SH-SY5Y (cell line): Measurements from ENCODE around the gene VAV2.

Experiments
- GATA2 ChIP-seq: IDR thresholded peaks from 2 replicates; pipeline ENCODE4 v1.6.1; 2011; ENCODE audit warnings: mild to moderate bottlenecking, low read depth, low read length
- GATA3 ChIP-seq: IDR thresholded peaks from 2 replicates; pipeline ENCODE4 v1.6.1; 2011; ENCODE audit warnings: low read depth, mild to moderate bottlenecking, low read length, moderate library complexity

DNA sequence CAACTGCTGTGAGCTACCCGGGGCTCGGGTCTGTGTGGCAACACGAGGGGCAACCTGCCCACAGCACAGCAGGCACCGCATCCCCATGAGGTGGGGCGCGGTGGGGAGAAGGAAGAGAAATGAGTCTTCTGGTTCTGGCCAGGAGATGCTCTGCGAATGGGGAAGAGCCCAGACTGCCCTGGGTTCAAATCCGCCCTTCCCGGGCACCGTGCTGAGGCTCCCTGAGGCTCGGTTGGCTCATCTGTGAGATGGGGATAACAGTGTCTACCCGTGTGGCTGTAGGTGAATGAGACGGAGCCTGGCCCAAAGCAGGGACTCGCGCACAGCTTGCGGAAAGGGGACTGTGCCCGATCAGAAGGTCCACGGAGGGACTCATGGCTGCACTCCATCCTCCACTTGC, 123.9 kb downstream of the VAV2 start:
- TF ChIP-seq GATA2 (no peak), GATA3 (no peak)
